H1 (cell line): ENCODE results near the gene PDK4. TPM values are rescaled to one million over a fixed set of nuclear protein-coding genes. Genes with fewer than 3 reads are reported as not detected.

Experiments
- CTCF ChIA-PET: fragments of 300-600 bp; sonication (Branson Sonifier 250); formaldehyde crosslinking; loops from one replicate; lab custom pipeline; 2021; ENCODE audit not compliant: partially characterized antibody; lab: Charles Lee
- POLR2A ChIA-PET: fragments of 300-600 bp; sonication (Branson Sonifier 250); formaldehyde crosslinking; loops from one replicate; lab custom pipeline; 2021; ENCODE audit warnings: inconsistent platforms; ENCODE audit not compliant: partially characterized antibody; lab: Charles Lee
- DNase-seq, 2 experiments: peaks; one replicate each; pipeline versions ENCODE4 v3.0.0 to v3.0.0-alpha.2; 2010 to 2022; ENCODE audit warnings: low spot score in 2 of 2, low read depth in 1 of 2, mixed read lengths in 1 of 2
- FAIRE-seq: peaks from 2 replicates; lab custom pipeline; 2011; peaks lifted over from hg19 to GRCh38; lab: Jason Lieb, UNC
- H2AFZ ChIP-seq: 2 replicates; pipeline ENCODE4 v1.8.1; 2012; ENCODE audit warnings: low read length, inconsistent platforms
- H2AK5ac ChIP-seq: 2 replicates; pipeline ENCODE4 v1.6.1; 2013; ENCODE audit warnings: low read depth, low read length
- H2BK120ac ChIP-seq: replicated peaks from 2 replicates; pipeline ENCODE3; 2013; ENCODE audit warnings: low read depth, low read length, inconsistent platforms
- H2BK12ac ChIP-seq: 2 replicates; pipeline ENCODE4 v1.6.1; 2013; ENCODE audit warnings: low read depth, low read length
- H2BK15ac ChIP-seq: 2 replicates; pipeline ENCODE4 v1.6.1; 2013; ENCODE audit warnings: low read length
- H2BK20ac ChIP-seq: 2 replicates; pipeline ENCODE4 v1.6.1; 2013; ENCODE audit warnings: low read length
- H2BK5ac ChIP-seq: 2 replicates; pipeline ENCODE4 v1.6.1; 2013; ENCODE audit warnings: low read depth, low read length
- H3K14ac ChIP-seq: 2 replicates; pipeline ENCODE4 v1.6.1; 2013; ENCODE audit warnings: inconsistent platforms; ENCODE audit not compliant: insufficient read length
- H3K18ac ChIP-seq: 2 replicates; pipeline ENCODE4 v1.6.1; 2013; ENCODE audit warnings: low read length; ENCODE audit errors: extremely low read depth
- H3K23ac ChIP-seq: 2 replicates; pipeline ENCODE4 v1.6.1; 2013; ENCODE audit warnings: inconsistent platforms; ENCODE audit not compliant: insufficient read length
- H3K23me2 ChIP-seq: 2 replicates; pipeline ENCODE4 v1.6.1; 2013; ENCODE audit warnings: low read depth, low read length
- H3K27ac ChIP-seq: 2 replicates; pipeline ENCODE4 v1.6.1; 2011; ENCODE audit warnings: low read depth, low read length, inconsistent platforms
- H3K27me3 ChIP-seq, 4 experiments: replicated peaks in 1 of 4; 1 replicate in 1 of 4; 2 replicates in 3 of 4; pipeline versions ENCODE4 v1.6.1 to v1.8.1; 2011 to 2013; ENCODE audit warnings: low read length in 3 of 4, mild to moderate bottlenecking in 3 of 4, inconsistent platforms in 2 of 4, mixed read lengths in 2 of 4, moderate library complexity in 1 of 4; ENCODE audit not compliant: control insufficient read depth in 3 of 4, insufficient read depth in 3 of 4; ENCODE audit errors: extremely low read depth in 1 of 4
- H3K36me3 ChIP-seq, 4 experiments: 2 replicates each; pipeline versions ENCODE4 v1.6.1 to v1.8.1; 2011 to 2013; ENCODE audit warnings: mild to moderate bottlenecking in 4 of 4, low read length in 3 of 4, moderate library complexity in 2 of 4, control low read depth in 1 of 4, inconsistent platforms in 1 of 4; ENCODE audit not compliant: insufficient read depth in 4 of 4, control insufficient read depth in 2 of 4
- H3K4ac ChIP-seq: replicated peaks from 2 replicates; pipeline ENCODE3; 2013; ENCODE audit warnings: low read length, low read depth, mixed read lengths, inconsistent platforms; ENCODE audit not compliant: insufficient read length
- H3K4me1 ChIP-seq, 4 experiments: replicated peaks in 1 of 4; 1 replicate in 1 of 4; 2 replicates in 3 of 4; pipeline versions ENCODE4 v1.6.1 to v1.8.1; 2011 to 2013; ENCODE audit warnings: low read length in 3 of 4, inconsistent platforms in 2 of 4, mixed read lengths in 1 of 4; ENCODE audit not compliant: insufficient read depth in 4 of 4, control insufficient read depth in 3 of 4
- H3K4me2 ChIP-seq, 2 experiments: 2 replicates each; pipeline versions ENCODE4 v1.6.1 to v1.8.1; 2011 to 2013; ENCODE audit warnings: low read depth in 2 of 2, low read length in 2 of 2, control low read depth in 1 of 2, inconsistent platforms in 1 of 2, mild to moderate bottlenecking in 1 of 2; ENCODE audit not compliant: insufficient read depth in 1 of 2
- H3K4me3 ChIP-seq, 4 experiments: fragments of 200-600, 300-600 bp in 1 of 4; sonication (generic), shearing (Covaris generic), sonication (Bioruptor Twin) in 1 of 4; 2 replicates each; pipeline versions ENCODE4 v1.5.1 to v1.8.1; 2011 to 2016; ENCODE audit warnings: low read length in 4 of 4, low read depth in 3 of 4, control low read depth in 2 of 4, inconsistent platforms in 2 of 4, mild to moderate bottlenecking in 2 of 4, mixed read lengths in 1 of 4, moderate library complexity in 1 of 4; ENCODE audit not compliant: insufficient read depth in 2 of 4; ENCODE audit errors: extremely low read depth in 1 of 4
- H3K56ac ChIP-seq: replicated peaks from 2 replicates; pipeline ENCODE3; 2013; ENCODE audit warnings: low read depth, mild to moderate bottlenecking, mixed read lengths, low read length, inconsistent platforms; ENCODE audit not compliant: insufficient read length
- H3K79me1 ChIP-seq: 2 replicates; pipeline ENCODE4 v1.6.1; 2013; ENCODE audit warnings: low read depth, low read length, control low read depth
- H3K79me2 ChIP-seq, 2 experiments: 2 replicates each; pipeline versions ENCODE4 v1.6.1 to v1.8.1; 2012 to 2013; ENCODE audit warnings: low read length in 2 of 2, mild to moderate bottlenecking in 2 of 2, inconsistent platforms in 1 of 2; ENCODE audit not compliant: insufficient read depth in 2 of 2, control insufficient read depth in 1 of 2
- H3K9ac ChIP-seq, 4 experiments: replicated peaks in 1 of 4; 1 replicate in 1 of 4; 2 replicates in 3 of 4; pipeline versions ENCODE4 v1.6.1 to v1.8.1; 2011 to 2013; ENCODE audit warnings: low read depth in 3 of 4, low read length in 3 of 4, control low read depth in 2 of 4, mild to moderate bottlenecking in 2 of 4, moderate library complexity in 2 of 4, inconsistent platforms in 1 of 4; ENCODE audit errors: extremely low read depth in 1 of 4
- H3K9me3 ChIP-seq, 2 experiments: 2 replicates each; pipeline versions ENCODE4 v1.6.1 to v1.8.1; 2012 to 2013; ENCODE audit warnings: mild to moderate bottlenecking in 2 of 2, moderate library complexity in 2 of 2, control low read depth in 1 of 2, inconsistent platforms in 1 of 2, low read depth in 1 of 2, low read length in 1 of 2, mixed read lengths in 1 of 2; ENCODE audit not compliant: insufficient read depth in 2 of 2
- H4K20me1 ChIP-seq, 2 experiments: replicated peaks in 1 of 2; 2 replicates each; pipeline versions ENCODE3 to v1.8.1; 2011 to 2013; ENCODE audit warnings: inconsistent platforms in 2 of 2, low read length in 2 of 2, mild to moderate bottlenecking in 1 of 2; ENCODE audit not compliant: insufficient read depth in 2 of 2, control insufficient read depth in 1 of 2
- H4K5ac ChIP-seq: 2 replicates; pipeline ENCODE4 v1.6.1; 2013; ENCODE audit warnings: low read length, low read depth, mixed read lengths, inconsistent platforms; ENCODE audit not compliant: insufficient read length
- H4K8ac ChIP-seq: 2 replicates; pipeline ENCODE4 v1.8.0; 2013; ENCODE audit warnings: mild to moderate bottlenecking, moderate library complexity, low read length, inconsistent platforms; ENCODE audit not compliant: insufficient read depth; ENCODE audit errors: extremely low read depth
- H4K91ac ChIP-seq: replicated peaks from 2 replicates; pipeline ENCODE3; 2013; ENCODE audit warnings: low read length, mixed read lengths, inconsistent platforms; ENCODE audit not compliant: insufficient read length
- CBX5 ChIP-seq: fragments of 300-800, 300-1000 bp; sonication (generic); IDR thresholded peaks from 2 replicates; pipeline ENCODE4 v1.7.1; 2016; ENCODE audit warnings: antibody characterized with exemption, low read length, low read depth
- CREB1 ChIP-seq: IDR thresholded peaks from 2 replicates; pipeline ENCODE4 v1.6.1; 2012; ENCODE audit warnings: inconsistent platforms
- GABPA ChIP-seq: IDR thresholded peaks from 2 replicates; pipeline ENCODE4 v1.6.1; 2011; ENCODE audit warnings: mild to moderate bottlenecking, low read length, moderate library complexity, borderline replicate concordance; ENCODE audit not compliant: insufficient read depth
- JUN ChIP-seq: IDR thresholded peaks from 2 replicates; pipeline ENCODE4 v1.6.1; 2011; ENCODE audit warnings: low read depth, mild to moderate bottlenecking, improper control_type of control experiment, low read length
- JUND ChIP-seq: IDR thresholded peaks from 2 replicates; pipeline ENCODE4 v1.6.1; 2011; ENCODE audit warnings: mild to moderate bottlenecking, improper control_type of control experiment, low read length
- NANOG ChIP-seq: IDR thresholded peaks from 2 replicates; pipeline ENCODE4 v1.6.1; 2011; ENCODE audit warnings: low read length, low read depth, mild to moderate bottlenecking, inconsistent platforms; ENCODE audit not compliant: insufficient read depth, poor library complexity, severe bottlenecking
- POLR2A ChIP-seq, 2 experiments: IDR thresholded peaks; 1 replicate in 1 of 2; 2 replicates in 1 of 2; pipeline ENCODE4 v1.6.1; 2011; ENCODE audit warnings: low read depth in 2 of 2, low read length in 2 of 2, mild to moderate bottlenecking in 2 of 2; ENCODE audit errors: control extremely low read depth in 1 of 2
- POLR2AphosphoS5 ChIP-seq: IDR thresholded peaks from 2 replicates; pipeline ENCODE4 v1.6.1; 2011; ENCODE audit warnings: low read depth, low read length
- RAD21 ChIP-seq, 2 experiments: IDR thresholded peaks in 1 of 2; conservative IDR thresholded peaks in 1 of 2; 2 replicates each; pipeline ENCODE4 v1.6.1; 2011; ENCODE audit warnings: low read depth in 2 of 2, low read length in 2 of 2, improper control_type of control experiment in 1 of 2, inconsistent platforms in 1 of 2, mild to moderate bottlenecking in 1 of 2, moderate library complexity in 1 of 2
- RBBP5 ChIP-seq: IDR thresholded peaks from 2 replicates; pipeline ENCODE4 v1.7.1; 2012; ENCODE audit warnings: low read depth, mild to moderate bottlenecking, inconsistent platforms, low read length, moderate library complexity, borderline replicate concordance
- RFX5 ChIP-seq: IDR thresholded peaks from 2 replicates; pipeline ENCODE4 v1.6.1; 2011; ENCODE audit warnings: low read depth, low read length, improper control_type of control experiment, borderline replicate concordance
- RXRA ChIP-seq: IDR thresholded peaks from 2 replicates; pipeline ENCODE4 v1.6.1; 2011; ENCODE audit warnings: low read depth, mild to moderate bottlenecking, low read length, moderate library complexity; ENCODE audit not compliant: insufficient read depth
- SRF ChIP-seq: IDR thresholded peaks from 2 replicates; pipeline ENCODE4 v1.6.1; 2011; ENCODE audit warnings: mild to moderate bottlenecking, low read depth, low read length, moderate library complexity
- TAF1 ChIP-seq: IDR thresholded peaks from 2 replicates; pipeline ENCODE4 v1.6.1; 2011; ENCODE audit warnings: mild to moderate bottlenecking, low read depth, low read length
- ZNF274 ChIP-seq: IDR thresholded peaks from 2 replicates; pipeline ENCODE4 v1.7.0; 2012; ENCODE audit warnings: low read length, borderline replicate concordance; ENCODE audit errors: extremely low read depth
- WGBS, 2 experiments: shearing (Covaris generic) in 1 of 2; methylation state at CpG; one replicate each; pipeline versions ENCODE4 v1.1.6 to v1.1.7; 2013 to 2015; ENCODE audit warnings: low lambda C conversion rate in 2 of 2, mixed read lengths in 2 of 2, inconsistent platforms in 1 of 2, low coverage in 1 of 2, missing lambda C conversion rate in 1 of 2; ENCODE audit not compliant: insufficient replicate concordance in 2 of 2, insufficient coverage in 1 of 2, insufficient read length in 1 of 2; ENCODE audit errors: extremely low coverage in 1 of 2, missing lambda C conversion rate in 1 of 2; 5-methylcytosine and 5-hydroxymethylcytosine counted together
- polyA plus RNA-seq, 7 experiments: library from polyadenylated mRNA; depleted of rRNA in 3 of 7; stranded (reverse) in 5 of 7; unstranded in 2 of 7; fragments of >200 nt in 5 of 7; fragments of 200-250 nt in 2 of 7; gene quantifications; 1 replicate in 5 of 7; 2 replicates in 1 of 7; 4 replicates in 1 of 7; pipeline versions ENCODE4 v1.2.1 to v1.2.3, GENCODE V29; 2011 to 2013; ENCODE audit warnings: missing spikeins in 2 of 7, mixed read lengths in 2 of 7
- total RNA-seq: library from RNA; stranded (reverse); fragmentation: NEBNext Ultra II Directional; extraction: Animal tissue kit (Norgen Biotek cat#: 25700); gene quantifications from 2 replicates; pipeline ENCODE4 v1.2.1, GENCODE V29; 2021

The PDK4 gene
- total and polyA plus RNA-seq, 2 of the 8 experiments (the other 6 are each of a cell fraction or from before 2014, with no cell fraction given): 0.26 TPM; not detected in 1

DNA sequence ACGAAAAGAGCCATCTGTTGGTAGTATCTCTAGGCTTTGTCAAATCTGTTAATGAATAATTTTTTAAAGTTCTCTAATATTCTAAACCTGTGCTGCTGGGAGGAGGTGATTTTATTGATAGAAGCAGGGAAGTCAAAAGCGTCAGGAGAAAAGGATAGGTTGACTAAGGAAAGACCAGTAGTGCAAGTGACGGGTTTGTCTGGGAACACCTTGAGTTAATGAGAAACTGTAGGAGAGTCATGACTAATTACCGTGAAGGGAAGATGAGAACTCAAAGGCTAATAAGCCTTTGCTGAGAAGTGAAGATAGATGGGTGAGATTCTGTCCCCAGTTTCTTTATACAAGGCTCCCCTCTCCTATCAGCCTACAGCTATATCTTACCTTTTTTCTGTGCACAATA is 5.0 kb upstream of the PDK4 start:
- Histone ChIP-seq H4K91ac (no peak overlapping the region), H3K4me3 (no peak overlapping the region), H3K79me1 (no peaks in the 10 kb centered on the region), H3K4me2 (no peak overlapping the region), H3K27me3 (peaks cover 0 to 11% (median 7%) of the 10 kb centered on the region in 4 experiments; a peak in 4 of 7 replicates), H3K4ac (no peak overlapping the region), H4K20me1 (no peaks in the 10 kb centered on the region), H3K14ac (no peak overlapping the region), H3K9me3 (peaks cover 0 to 8% of the 10 kb centered on the region in 2 experiments; a peak in 2 of 4 replicates), H3K4me1 (no peaks in the 10 kb centered on the region), H3K23ac (no peak overlapping the region), H3K36me3 (no peaks in the 10 kb centered on the region), H3K23me2 (peaks cover 6% of the 10 kb centered on the region; the same call in 1 of the 2 replicates), H2BK15ac (no peak overlapping the region), H4K8ac (no peak overlapping the region), H3K18ac (no peak overlapping the region), H2BK20ac (no peak overlapping the region), H4K5ac (no peak overlapping the region), H2BK12ac (no peak overlapping the region), H2AFZ (no peak overlapping the region), H3K79me2 (no peaks in the 10 kb centered on the region)
- CTCF ChIA-PET: no interaction called here
- POLR2A ChIA-PET: no interaction called here
- DNase-seq (no peak), FAIRE-seq (no peak)
- WGBS, 2 experiments: 87% methylated on average over 4 of the region's 4 CpGs; no CpG with 5 or more reads in 1 of the 2 experiments
- no peak for TF ChIP-seq RXRA
- no peak for TF ChIP-seq ZNF274
- no peak for TF ChIP-seq TAF1
- TF ChIP-seq SRF: no peak
- TF ChIP-seq JUN: no peak
- no peak for TF ChIP-seq POLR2AphosphoS5
- TF ChIP-seq RBBP5: no peak
- no peak for TF ChIP-seq RAD21 (IDR thresholded peaks at IDR 0.05 in 1 of 2, conservative IDR thresholded peaks at IDR 0.05 in 1 of 2; ENCODE audit: low read depth in 2 of 2, low read length in 2 of 2)
- TF ChIP-seq NANOG: no peak
- no peak for TF ChIP-seq CBX5
- no peak for TF ChIP-seq GABPA
- TF ChIP-seq CREB1: no peak
- no peak for TF ChIP-seq POLR2A (IDR thresholded peaks at IDR 0.05; ENCODE audit: control extremely low read depth in 1 of 2, low read depth in 2 of 2, low read length in 2 of 2)
- TF ChIP-seq RFX5: no peak
- no peak for TF ChIP-seq JUND
- TF ChIP-seq, all 59 proteins: peak for 0
- Histone ChIP-seq H3K27ac (no peak overlapping the region), H3K9ac (no peak overlapping the region), H2AK5ac (no peak overlapping the region), H3K56ac (no peak overlapping the region), H2BK5ac (no peak overlapping the region), H2BK120ac (no peak overlapping the region)
